NCI-H2227 treated with DMSO at 0.1 percent for 48 hours (cell line): ENCODE measurements around the gene ANAPC15.

Experiments used
- DNase-seq: peaks from one replicate; lab custom pipeline; 2025; lab: John Stamatoyannopoulos, UW

The ANAPC15 gene

GRCh38 chr11:72124046-72124445 is 11.6 kb upstream of the ANAPC15 start:
- DNase-seq, result no peak

DNA sequence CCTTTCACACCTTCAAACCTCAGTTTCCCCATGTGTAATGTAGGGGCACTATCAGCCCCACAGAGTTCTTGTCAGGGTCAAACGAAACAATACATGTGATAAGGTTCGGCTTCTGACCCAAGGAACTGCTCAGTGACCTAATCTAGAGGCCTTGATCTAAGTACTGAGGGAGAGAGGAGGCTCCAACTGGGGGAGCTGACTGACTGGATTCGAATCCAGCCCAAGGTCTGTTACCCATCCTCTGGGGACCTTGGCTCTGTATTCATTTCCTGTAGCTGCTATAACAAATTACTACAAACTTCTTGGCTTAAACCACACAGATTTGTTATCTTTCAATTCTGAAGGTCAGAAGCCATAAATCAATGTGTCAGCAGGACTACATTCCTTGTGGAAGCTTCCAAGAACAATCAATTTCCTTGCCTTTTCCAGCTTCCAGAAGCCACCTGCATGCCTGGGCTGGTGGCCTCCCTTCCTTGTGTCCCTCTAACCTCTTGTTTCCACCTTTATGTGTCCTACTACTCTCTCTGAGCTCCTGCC is 10.7 kb upstream of the ANAPC15 start:
- DNase-seq, result no peak

- no peak for DNase-seq
These were observed 10.1 kb upstream of the ANAPC15 start for GRCh38 chr11:72122607-72123006.

DNA sequence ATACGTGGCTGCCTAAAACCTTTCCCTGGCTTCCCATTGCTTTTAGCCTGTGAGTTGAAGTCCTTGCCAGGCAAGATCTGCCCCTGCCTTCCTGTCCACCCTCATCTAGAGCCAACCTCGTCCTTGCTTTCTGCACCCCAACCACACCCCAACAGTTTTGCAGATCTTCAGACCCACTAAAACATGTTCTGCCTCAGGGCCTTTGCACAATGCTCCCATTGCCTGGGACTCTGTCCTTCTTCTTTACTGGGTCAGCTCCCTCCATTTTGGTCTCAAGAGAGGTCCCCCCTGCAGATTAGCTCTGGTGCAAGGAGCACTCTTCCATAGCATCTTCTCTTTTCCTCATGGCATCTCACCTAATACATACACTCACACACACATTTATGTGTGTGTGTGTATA is 8.4 kb upstream of the ANAPC15 start:
- no peak for DNase-seq

DNA sequence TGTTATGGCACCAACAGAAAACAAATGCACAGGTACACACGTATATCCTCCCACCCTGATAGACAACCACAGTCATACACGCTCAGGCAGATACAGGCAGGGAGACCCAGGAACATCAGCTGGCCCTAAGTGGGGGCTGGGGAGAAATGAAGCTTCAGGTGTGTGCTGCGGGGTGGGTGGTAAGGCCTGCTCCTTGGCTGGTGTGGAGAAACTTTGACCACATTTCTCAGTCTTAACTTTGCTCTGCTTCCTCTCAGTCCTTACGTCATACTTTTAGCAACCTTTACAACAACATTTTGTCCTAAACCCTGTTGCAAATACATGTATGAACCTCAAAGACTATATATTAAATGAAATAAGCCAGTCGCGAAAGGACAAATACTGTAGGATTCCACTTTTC is 6.7 kb upstream of the ANAPC15 start:
- no peak for DNase-seq

GRCh38 chr11:72116019-72116755 is 3.7 kb upstream of the ANAPC15 start:
- no peak for DNase-seq

DNA sequence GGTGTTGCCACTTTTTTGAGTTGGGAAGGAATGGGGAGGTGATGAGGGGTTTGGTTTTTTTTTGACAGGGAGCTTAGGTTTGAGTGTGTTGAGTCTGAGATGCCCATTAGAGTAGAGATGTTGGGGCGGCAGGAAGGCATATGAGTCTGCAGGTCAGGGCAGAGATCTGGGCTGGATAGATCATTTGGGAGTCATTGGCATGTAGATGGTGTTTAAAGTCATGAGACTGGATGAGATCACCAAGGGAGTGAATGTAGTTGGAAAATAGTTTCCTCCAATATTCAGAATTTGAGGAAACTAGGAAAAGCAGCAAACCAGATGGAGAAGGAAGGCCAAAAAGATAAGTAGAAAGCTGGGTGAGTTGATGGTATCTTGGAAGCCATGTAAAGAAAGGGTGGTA is 2.1 kb upstream of the ANAPC15 start:
- no peak for DNase-seq

DNA sequence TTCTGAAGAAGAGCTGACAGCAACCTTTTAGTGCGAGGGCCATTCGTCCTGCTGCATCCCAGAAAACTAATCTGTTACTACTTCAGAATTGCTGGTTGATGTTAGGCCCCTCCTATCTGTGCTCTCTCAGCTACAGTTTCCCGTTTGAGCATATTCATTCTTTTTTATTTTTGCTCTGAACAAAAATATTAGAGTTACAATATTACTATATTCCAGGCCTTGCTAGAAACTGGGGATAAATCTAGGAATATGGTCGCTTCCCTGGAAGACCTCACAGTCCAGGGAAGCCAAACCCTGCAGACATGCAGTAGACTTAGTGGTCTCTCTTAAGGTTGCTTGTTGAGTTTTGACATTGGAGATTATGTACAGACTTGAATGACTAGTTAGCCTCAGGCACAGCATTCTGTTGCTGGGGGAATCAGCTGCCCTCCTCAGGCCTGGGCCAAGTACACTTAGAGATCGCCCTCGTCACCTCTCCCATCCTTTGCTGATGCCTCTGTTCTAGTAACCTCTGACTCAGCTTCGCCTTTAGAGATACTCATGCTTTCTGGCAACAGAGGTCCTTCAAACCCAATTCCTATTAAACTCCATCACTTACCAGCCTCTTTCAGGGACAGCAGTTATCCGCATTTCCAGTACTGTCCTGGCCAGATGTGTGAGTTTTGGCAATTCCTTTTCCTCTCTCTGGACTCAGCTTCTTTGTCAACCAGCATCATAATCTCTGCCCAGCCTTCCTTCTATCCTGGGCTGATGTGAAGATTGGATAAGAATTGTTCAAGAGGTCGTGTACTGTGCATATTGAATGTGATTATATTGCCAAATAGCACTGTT is 698 bp upstream of the ANAPC15 start:
- DNase-seq, result no peak

GRCh38 chr11:72111300-72112142 is 974 bp downstream of the ANAPC15 start:
- DNase-seq, result no peak

- DNase-seq, result no peak
These were observed 6.6 kb downstream of the ANAPC15 start, which contains the start of gene TOMT for GRCh38 chr11:72105888-72106287. TOMT (plus strand) TSS chr11:72105924; CDS start chr11:72105952, 28 bp downstream.

DNA sequence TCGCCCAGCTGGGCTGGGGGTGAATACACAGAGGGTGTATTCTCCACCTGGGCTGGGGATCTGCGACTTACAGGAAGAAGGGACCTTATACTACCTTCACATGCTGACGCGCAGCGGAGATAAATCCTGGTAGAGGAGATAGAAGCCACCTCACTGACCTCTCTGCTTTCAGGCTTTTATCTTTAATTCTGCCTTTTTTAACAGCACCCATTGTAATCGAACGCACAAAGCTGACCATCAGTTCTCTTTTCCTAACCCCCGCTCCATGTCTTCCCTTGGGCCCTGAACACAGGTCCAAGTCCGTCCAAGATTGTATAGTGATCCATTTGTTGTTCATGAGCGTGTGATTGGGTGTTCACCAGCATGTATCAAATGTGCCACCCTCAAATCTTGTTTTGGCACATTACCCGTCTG is 8.7 kb downstream of the ANAPC15 start:
- no peak for DNase-seq

DNA sequence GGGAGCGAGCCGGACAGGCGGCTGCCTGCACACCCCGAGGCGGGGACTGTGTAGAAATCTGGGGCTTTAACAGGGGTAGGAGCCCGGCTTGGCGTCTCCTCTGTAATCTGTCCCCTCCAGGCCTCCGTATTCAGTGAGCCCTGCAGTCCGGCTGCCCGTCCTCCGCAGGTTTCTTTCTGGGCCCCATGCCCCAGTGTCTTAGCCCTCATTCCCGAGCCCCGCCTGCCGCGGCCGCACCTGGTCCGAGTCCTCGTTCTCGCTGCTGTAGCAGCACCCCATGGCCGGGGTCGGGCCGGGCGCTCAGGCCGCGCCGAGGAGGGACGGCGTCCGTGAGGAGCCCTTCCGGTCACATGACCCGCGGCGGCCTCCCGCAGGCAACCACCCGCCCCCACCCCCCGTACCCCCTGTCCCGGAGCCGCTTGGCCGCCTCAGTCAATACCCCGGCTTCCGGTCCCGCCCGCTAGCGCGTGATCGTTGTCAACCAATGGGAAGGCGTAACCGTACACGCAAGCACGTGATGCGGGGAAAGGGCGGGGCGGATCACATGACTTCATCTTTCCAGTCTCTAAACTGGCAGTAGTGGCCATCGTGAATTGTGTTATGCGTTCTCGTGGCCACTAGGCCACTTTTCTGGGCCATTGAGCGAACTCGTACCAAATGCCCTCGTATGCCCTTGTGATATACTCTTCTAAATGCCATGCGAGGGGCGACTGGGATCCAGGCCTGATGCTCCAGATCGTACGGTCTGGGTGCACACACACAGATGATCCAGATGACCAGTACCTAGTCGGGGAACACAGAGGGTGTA is 9.3 kb downstream of the ANAPC15 start, which contains the start of gene LAMTOR1:
LAMTOR1 (minus strand) TSS at position 352 of the 808 bp plus-strand sequence; CDS start at position 279, 73 bp downstream.
- peak; percentile 99 for DNase-seq

DNA sequence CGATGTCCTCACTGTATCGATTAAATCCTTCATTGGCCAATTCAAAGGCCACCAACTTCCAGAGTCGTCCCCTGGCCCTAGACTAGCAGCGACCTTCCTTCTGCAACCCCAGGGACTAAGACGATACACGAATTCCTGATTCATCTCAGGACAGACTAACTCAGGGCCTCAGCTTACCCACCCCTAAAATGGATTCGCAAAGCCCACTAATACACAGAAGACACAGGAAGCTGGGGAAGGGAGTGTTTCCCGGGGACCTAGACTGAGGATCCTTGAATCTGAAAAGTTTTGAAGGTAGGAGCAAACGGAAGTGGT is 9.9 kb downstream of the ANAPC15 start:
- DNase-seq, result no peak

DNA sequence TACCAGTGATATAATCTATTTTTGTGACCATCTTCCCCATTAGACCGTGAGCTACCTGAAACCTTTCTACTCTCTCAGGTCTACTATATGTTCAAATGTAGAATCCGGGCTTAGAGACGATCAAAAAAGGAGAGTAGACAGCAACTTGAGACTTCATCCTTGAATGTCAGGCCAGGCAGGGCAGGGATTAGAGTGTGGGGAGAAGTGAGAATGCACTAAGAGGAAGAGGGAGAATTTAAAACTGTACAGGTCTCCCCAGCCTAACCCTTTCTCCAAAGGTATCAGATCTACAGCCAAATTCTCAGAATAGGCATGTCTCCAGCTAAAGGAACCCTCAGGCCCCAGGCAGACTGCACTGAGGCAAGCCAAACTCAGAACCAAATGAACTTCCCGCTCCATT is 10.3 kb downstream of the ANAPC15 start:
- DNase-seq, result no peak

DNA sequence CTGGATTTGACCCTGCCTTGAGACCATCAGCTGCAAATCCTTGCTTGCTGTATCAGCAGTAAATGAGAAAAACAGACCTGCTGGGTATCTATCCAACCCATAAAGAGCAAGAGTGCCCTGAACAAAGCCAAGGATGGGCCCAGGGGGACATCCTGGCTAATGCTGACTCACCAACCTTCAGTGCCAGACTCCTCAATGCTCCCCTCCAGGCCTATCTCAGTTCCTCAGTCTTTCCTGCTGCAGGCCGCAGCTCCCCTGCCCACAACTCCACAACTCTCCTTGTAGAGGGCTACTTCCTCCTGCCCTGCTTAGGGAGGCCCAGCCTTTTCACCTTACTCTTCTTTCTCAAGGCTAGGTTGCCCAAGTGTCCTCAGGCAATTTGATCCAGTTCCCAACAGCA is 12.0 kb downstream of the ANAPC15 start:
- no peak for DNase-seq

DNA sequence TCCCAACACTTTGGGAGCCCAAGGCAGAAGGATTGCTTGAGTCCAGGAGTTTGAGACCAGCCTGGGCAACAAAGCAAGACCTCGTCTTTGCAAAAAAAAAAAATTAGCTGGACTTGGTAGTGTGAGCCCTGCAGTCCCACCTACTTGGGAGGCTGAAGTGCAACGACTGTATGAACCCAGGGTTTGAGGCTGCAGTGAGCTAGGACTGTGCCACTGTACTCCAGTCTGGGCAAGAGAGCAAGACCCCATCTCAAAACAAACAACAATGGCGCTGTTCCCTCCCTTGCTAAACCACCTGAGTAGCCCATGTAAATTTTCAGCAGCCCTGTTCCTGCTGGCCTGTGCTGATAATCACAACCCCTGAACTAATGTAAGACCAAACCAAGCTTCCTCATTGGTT is 12.5 kb downstream of the ANAPC15 start:
- no peak for DNase-seq

DNA sequence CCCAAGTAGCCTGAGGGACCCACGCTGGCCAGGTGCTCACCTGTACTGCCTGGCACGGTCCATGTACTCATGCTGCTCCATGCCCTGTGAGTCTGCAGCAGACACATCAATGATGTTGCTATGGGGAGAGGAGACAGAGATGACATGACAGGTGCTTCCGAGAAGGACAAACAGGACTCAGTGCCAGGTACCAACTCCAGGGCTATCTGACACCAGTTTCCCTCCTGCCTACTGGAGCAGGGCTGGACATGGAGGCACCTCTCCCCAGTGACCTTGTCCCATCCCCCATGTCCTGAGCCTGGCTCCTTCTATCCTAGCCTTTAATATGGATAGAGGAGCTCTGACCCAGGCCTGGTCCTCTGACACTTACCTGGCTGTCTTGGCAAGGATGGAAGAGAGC is 13.8 kb downstream of the ANAPC15 start:
- no peak for DNase-seq

- no peak for DNase-seq
These were observed 21.2 kb downstream of the ANAPC15 start for GRCh38 chr11:72091292-72091691.

DNA sequence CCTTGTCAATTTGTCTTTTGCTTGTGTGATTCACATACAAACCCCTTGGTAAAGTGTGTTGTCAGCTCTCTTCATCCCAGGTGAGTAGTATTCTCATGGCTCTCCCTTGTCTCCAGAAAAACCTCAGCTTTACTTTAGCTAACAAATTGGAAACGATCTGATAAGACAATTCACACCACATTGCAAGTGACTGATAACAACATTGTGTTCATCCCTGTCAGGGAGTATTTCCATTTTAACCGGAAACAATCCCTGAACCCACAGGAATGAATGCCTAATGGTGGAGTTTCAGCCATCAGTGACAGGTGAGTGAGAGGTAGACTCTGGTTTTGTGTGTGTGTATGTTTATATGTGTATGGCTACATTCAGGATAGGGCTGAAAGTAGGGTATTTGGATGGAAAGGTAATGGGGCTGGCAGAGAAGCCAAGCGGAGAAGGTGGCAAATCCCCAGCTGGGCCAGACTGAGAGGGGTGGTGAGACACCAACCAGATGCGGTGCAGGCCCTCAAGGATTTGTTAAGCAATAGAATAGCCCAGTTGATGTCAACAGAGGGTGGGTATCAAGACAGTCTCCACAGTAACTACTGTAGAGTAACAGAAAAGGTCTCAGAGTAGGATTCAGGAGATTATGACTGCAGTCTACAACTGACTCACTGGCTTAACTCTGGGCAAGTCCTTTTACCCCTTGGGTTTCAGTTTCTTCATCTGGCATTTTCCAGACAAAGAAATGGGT is 24.3 kb downstream of the ANAPC15 start:
- DNase-seq, result no peak

- no peak for DNase-seq
These were observed 26.7 kb downstream of the ANAPC15 start for GRCh38 chr11:72085621-72086351.
